GM12878 (cell line): Measurements from ENCODE around the gene STAG1. TPM values are rescaled to one million over a fixed set of nuclear protein-coding genes. Genes with fewer than 3 reads are reported as not detected.

ENCODE experiments used
- ATAC-seq: fragments of 200-7000 bp; cut with Tn5 transposase; 3 replicates; pipeline ENCODE4 v1.9.1; 2020; ENCODE audit warnings: mild to moderate bottlenecking, moderate library complexity
- BruUV-seq: library from RNA; stranded (reverse); fragments of 400-500 nt; replicated peaks from 2 replicates; lab custom pipeline; 2021; lab: Mats Ljungman, UMichigan
- CTCF ChIA-PET: fragments of 300-600 bp; sonication (Branson Sonifier 250); formaldehyde crosslinking; extraction: SDS; loops from one replicate; lab custom pipeline; 2021; ENCODE audit warnings: inconsistent platforms; lab: Yijun Ruan, JAX
- POLR2A ChIA-PET: fragments of 350-600 bp; formaldehyde crosslinking; extraction: SDS; loops from one replicate; lab custom pipeline; 2021; ENCODE audit warnings: inconsistent platforms; lab: Charles Lee
- RAD21 ChIA-PET: fragments of 300-600 bp; sonication (Branson Sonifier 250); formaldehyde crosslinking; loops from one replicate; lab custom pipeline; 2023; ENCODE audit warnings: antibody characterized with exemption; ENCODE audit not compliant: unreplicated experiment; lab: Charles Lee
- SMC1A ChIA-PET: fragments of 300-600 bp; sonication (Branson Sonifier 250); formaldehyde crosslinking; loops from one replicate; lab custom pipeline; 2023; ENCODE audit not compliant: unreplicated experiment, uncharacterized antibody; lab: Charles Lee
- DNase-seq: peaks from one replicate; pipeline ENCODE4 v3.0.0-alpha.2; 2011; ENCODE audit warnings: low read depth, low spot score
- FAIRE-seq: peaks from 3 replicates; lab custom pipeline; 2011; peaks lifted over from hg19 to GRCh38; lab: Jason Lieb, UNC
- H2AFZ ChIP-seq: 2 replicates; pipeline ENCODE4 v1.6.0; 2011; ENCODE audit warnings: low read depth, low read length, control low read depth; ENCODE audit not compliant: control insufficient read depth
- H3K27ac ChIP-seq: 2 replicates; pipeline ENCODE4 v1.5.1; 2011; ENCODE audit warnings: control low read depth; ENCODE audit not compliant: control insufficient read depth, insufficient read depth
- H3K27me3 ChIP-seq, 2 experiments: replicated peaks in 1 of 2; 2 replicates each; pipeline versions ENCODE4 v1.6.0 to v1.6.1; 2011; ENCODE audit warnings: low read length in 1 of 2; ENCODE audit not compliant: control insufficient read depth in 2 of 2, insufficient read depth in 2 of 2
- H3K36me3 ChIP-seq, 2 experiments: 2 replicates each; pipeline ENCODE4 v1.5.1; 2011; ENCODE audit warnings: low read length in 1 of 2; ENCODE audit not compliant: control insufficient read depth in 2 of 2, insufficient read depth in 2 of 2
- H3K4me1 ChIP-seq: 2 replicates; pipeline ENCODE4 v1.6.1; 2011; ENCODE audit warnings: mild to moderate bottlenecking, low read length, moderate library complexity, mixed read lengths; ENCODE audit not compliant: control insufficient read depth, insufficient read depth
- H3K4me2 ChIP-seq: 2 replicates; pipeline ENCODE4 v1.6.0; 2011; ENCODE audit warnings: control low read depth; ENCODE audit not compliant: control insufficient read depth, insufficient read depth
- H3K4me3 ChIP-seq: fragments of 200-600 bp; sonication (generic); 2 replicates; pipeline ENCODE4 v1.5.1; 2016
- H3K79me2 ChIP-seq: 2 replicates; pipeline ENCODE4 v1.6.0; 2011; ENCODE audit warnings: low read length; ENCODE audit not compliant: control insufficient read depth, insufficient read depth
- H3K9ac ChIP-seq: 2 replicates; pipeline ENCODE4 v1.8.0; 2011; ENCODE audit warnings: low read length, control low read depth, mixed read lengths; ENCODE audit not compliant: control insufficient read depth, insufficient read depth
- H3K9me3 ChIP-seq: replicated peaks from 3 replicates; pipeline ENCODE4 v1.5.1; 2011; ENCODE audit warnings: mild to moderate bottlenecking, low read length; ENCODE audit not compliant: control insufficient read depth, insufficient read depth
- H4K20me1 ChIP-seq: 2 replicates; pipeline ENCODE4 v1.6.0; 2011; ENCODE audit not compliant: control insufficient read depth, insufficient read depth
- CREM ChIP-seq: IDR thresholded peaks from 2 replicates; pipeline ENCODE4 v1.6.1; 2014; ENCODE audit warnings: antibody characterized with exemption, low read depth
- CUX1 ChIP-seq: IDR thresholded peaks from 2 replicates; pipeline ENCODE4 v1.6.1; 2012; ENCODE audit warnings: improper control_type of control experiment, low read depth, low read length; ENCODE audit not compliant: insufficient replicate concordance
- IRF5 ChIP-seq: fragments of 450-650 bp; IDR thresholded peaks from 2 replicates; pipeline ENCODE4 v1.6.1; 2017; ENCODE audit warnings: borderline replicate concordance
- JUNB ChIP-seq: IDR thresholded peaks from 2 replicates; pipeline ENCODE4 v1.6.1; 2016; ENCODE audit warnings: antibody characterized with exemption, mild to moderate bottlenecking
- NFXL1 ChIP-seq: fragments of 450-650 bp; IDR thresholded peaks from 2 replicates; pipeline ENCODE4 v1.6.1; 2017; ENCODE audit warnings: antibody characterized with exemption, mild to moderate bottlenecking, borderline replicate concordance
- POU2F2 ChIP-seq: IDR thresholded peaks from 3 replicates; pipeline ENCODE4 v1.6.1; 2011; ENCODE audit warnings: low read depth, mild to moderate bottlenecking, low read length, borderline replicate concordance
- SKIL ChIP-seq: fragments of 450-650 bp; IDR thresholded peaks from 2 replicates; pipeline ENCODE4 v1.6.1; 2017; ENCODE audit warnings: mild to moderate bottlenecking, low read depth, inconsistent platforms; ENCODE audit not compliant: poor library complexity, severe bottlenecking
- SMAD1 ChIP-seq: fragments of 450-650 bp; IDR thresholded peaks from 2 replicates; pipeline ENCODE4 v1.6.1; 2018; ENCODE audit warnings: mild to moderate bottlenecking, low read depth; ENCODE audit not compliant: partially characterized antibody
- ZBTB4 ChIP-seq: fragments of 450-650 bp; formaldehyde crosslinking; IDR thresholded peaks from 2 replicates; pipeline ENCODE4 v1.4.0; 2022; ENCODE audit warnings: mild to moderate bottlenecking, moderate library complexity
- WGBS: methylation state at CpG from one replicate; pipeline ENCODE4 v1.1.6; 2016; ENCODE audit warnings: low lambda C conversion rate; ENCODE audit not compliant: insufficient replicate concordance, insufficient coverage; ENCODE audit errors: missing lambda C conversion rate; 5-methylcytosine and 5-hydroxymethylcytosine counted together
- in situ Hi-C: fragments of 300-500 bp; cut with MboI; formaldehyde crosslinking; loops from 9 replicates; pipeline ENCODE4 v1.14.3; 2018; ENCODE audit warnings: mixed read lengths
- intact Hi-C: fragments of 100-400 bp; cut with micrococcal nuclease; formaldehyde crosslinking; loops from one replicate; pipeline ENCODE4 v1.14.2; 2022; ENCODE audit not compliant: unreplicated experiment
- polyA plus RNA-seq, 11 experiments: library from polyadenylated mRNA; depleted of rRNA in 4 of 11; unstranded in 6 of 11; stranded (reverse) in 5 of 11; fragments of >200 nt; fragmentation: Nextera tagmentation in 4 of 11; fragmentation: Illumina TruSeq in 1 of 11; extraction: Ambion mirVana in 4 of 11; extraction: Trizol in 1 of 11; gene quantifications; 1 replicate in 1 of 11; 2 replicates in 10 of 11; pipeline versions ENCODE4 v1.2.1 to v1.2.3, GENCODE V29; 2011 to 2016; ENCODE audit warnings: inconsistent platforms in 2 of 11, missing spikeins in 2 of 11, low read depth in 1 of 11
- total RNA-seq, 4 experiments: library from RNA; depleted of rRNA in 3 of 4; stranded (reverse); fragments of >200 nt in 3 of 4; fragmentation: Illumina TruSeq in 1 of 4; extraction: Trizol in 1 of 4; gene quantifications; 2 replicates each; pipeline versions ENCODE4 v1.2.1 to v1.2.3, GENCODE V29; 2013 to 2021

The STAG1 gene
- total and polyA plus RNA-seq, 10 of the 15 experiments (the other 5 are each of a cell fraction or from before 2014, with no cell fraction given) = 4.4 to 30.1 (median 20.2) TPM

GRCh38 chr3:136346486-136346885 lies 405.7 kb downstream of the STAG1 start:
- no peak for DNase-seq
- TF ChIP-seq IRF5 (no peak), CREM (no peak), CUX1 (no peak), SKIL (no peak), NFXL1 (no peak), SMAD1 (no peak), JUNB (no peak), ZBTB4 (CRISPR knock-in tag) (no peak), POU2F2 (no peak)
- ChIA-PET POLR2A (no interaction called here), RAD21 (no interaction called here), SMC1A (no interaction called here), CTCF (interaction anchor here (1.4 to 1.6 kb wide), 2 partner anchors 45 to 668 kb away, joined by 3 to 5 read pairs; no protein-coding TSS in a partner anchor)
- Histone ChIP-seq H2AFZ (no peak overlapping the region), H3K9ac (no peak overlapping the region), H3K36me3 (peaks cover 0 to 10% of the 10 kb centered on the region in 2 experiments; a peak in 1 of 4 replicates), H3K4me2 (no peak overlapping the region), H3K27me3 (no peaks in the 10 kb centered on the region), H4K20me1 (no peaks in the 10 kb centered on the region), H3K9me3 (no peaks in the 10 kb centered on the region), H3K79me2 (no peaks in the 10 kb centered on the region), H3K4me3 (no peak overlapping the region), H3K27ac (no peak overlapping the region), H3K4me1 (no peaks in the 10 kb centered on the region)
- no peak for FAIRE-seq
- intact Hi-C loops (no loop called here), in situ Hi-C loops (no loop called here)
- BruUV-seq = no TSS peak
- WGBS = over 99% methylated on average over 5 of the region's 5 CpGs
- no peak for ATAC-seq
